ENCODE measurements around the gene IRAK1.

IRAK1 gene

GRCh38 chrX:154049209-154050112 lies 29.8 kb upstream of the IRAK1 start:
- Mint-ChIP-seq H3K9me3 (no peaks in the 10 kb centered on the region), H3K36me3 (ENCODE audit: low read depth) (peaks cover 58% of the 10 kb centered on the region), H3K27ac (no peak overlapping the region), H3K27me3 (no peaks in the 10 kb centered on the region), H3K4me1 (ENCODE audit: low read depth) (peaks cover 38% of the 10 kb centered on the region), H3K4me3 (no peak overlapping the region)
- intact Hi-C loops (cut with micrococcal nuclease): loop anchor here (5.0 kb wide), 1 partner anchor 37 kb away; no protein-coding TSS in a partner anchor

GRCh38 chrX:154048398-154048797 lies 28.7 kb upstream of the IRAK1 start:
- H3K36me3 Mint-ChIP-seq (ENCODE audit: low read depth): peaks cover 58% of the 10 kb centered on the region
- intact Hi-C loops (cut with micrococcal nuclease): no loop called here
- H3K27ac Mint-ChIP-seq: no peak overlapping the region
- H3K27me3 Mint-ChIP-seq: no peaks in the 10 kb centered on the region
- peaks cover 38% of the 10 kb centered on the region for H3K4me1 Mint-ChIP-seq (ENCODE audit: low read depth)
- H3K9me3 Mint-ChIP-seq: no peaks in the 10 kb centered on the region
- no peak overlapping the region for H3K4me3 Mint-ChIP-seq

DNA sequence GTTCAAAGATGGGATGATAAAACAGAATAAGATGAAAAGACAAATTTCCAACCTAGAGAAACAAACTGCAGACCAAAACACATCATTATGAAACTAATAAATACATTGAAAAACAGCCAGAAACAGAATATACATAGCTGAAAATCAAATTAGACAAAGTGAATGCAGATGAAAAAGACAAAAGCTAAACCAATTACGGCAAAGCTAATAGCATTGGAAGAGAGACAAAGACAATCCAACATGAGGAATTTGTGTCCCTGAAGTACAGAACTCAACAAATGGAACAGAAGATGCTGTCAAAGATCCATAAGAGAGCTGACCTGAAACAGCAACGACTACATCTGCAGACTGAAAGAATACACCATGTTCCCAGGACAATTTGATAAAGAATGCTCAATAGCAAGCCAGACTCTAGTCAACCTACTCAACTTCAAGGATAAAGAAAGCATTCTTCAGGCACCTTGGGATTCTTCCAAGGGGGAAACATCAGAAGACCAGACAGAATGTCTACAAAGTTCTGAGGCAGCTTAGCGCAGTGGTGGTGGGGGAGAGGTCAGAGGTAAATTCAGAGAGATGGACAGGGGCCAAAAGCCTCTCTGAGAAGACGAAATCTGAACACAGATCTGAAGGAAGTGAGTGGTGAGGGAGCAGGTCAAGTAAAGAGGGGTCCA lies 27.4 kb upstream of the IRAK1 start:
- intact Hi-C loops (cut with micrococcal nuclease): no loop called here
- Mint-ChIP-seq H3K27me3 (no peaks in the 10 kb centered on the region), H3K27ac (no peak overlapping the region), H3K4me1 (ENCODE audit: low read depth) (peaks cover 38% of the 10 kb centered on the region), H3K36me3 (ENCODE audit: low read depth) (peaks cover 58% of the 10 kb centered on the region), H3K9me3 (no peaks in the 10 kb centered on the region), H3K4me3 (no peak overlapping the region)

DNA sequence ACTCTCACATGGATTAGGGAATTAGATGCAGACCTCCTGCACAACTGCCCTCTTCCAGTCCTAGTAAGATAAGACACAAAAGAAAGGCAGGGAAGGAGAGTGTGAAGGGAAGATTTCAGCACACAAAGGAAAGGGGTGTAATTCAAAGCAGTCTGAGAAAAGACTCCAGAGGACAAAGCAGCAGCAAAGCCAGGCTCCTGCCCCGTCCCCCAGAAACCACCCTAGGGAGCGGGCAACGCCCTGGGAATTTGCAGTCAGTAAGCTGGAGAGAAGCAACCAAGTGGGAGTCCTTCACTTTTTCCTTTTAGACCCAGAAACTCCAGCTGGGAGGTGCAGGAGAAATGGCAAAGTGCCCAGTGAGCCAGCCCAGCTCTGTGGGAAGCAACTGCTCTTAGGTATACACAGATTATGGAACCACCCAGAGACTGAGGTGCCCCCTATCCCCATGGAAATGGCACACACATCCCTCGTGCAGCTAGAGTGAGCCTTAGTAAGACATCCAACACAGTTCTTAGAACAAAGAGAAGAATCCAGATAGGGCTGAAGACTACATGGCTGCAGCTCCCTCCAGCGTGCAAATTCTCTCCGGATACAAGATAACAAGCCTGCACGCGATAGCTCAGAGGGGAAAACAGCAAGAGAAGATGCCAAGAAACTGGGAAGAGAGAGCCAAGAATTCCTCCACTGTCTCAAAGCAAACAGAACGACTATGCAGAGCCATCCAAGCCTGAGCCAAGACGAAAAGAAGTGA lies 26.5 kb upstream of the IRAK1 start:
- Mint-ChIP-seq H3K9me3 (no peaks in the 10 kb centered on the region), H3K4me3 (no peak overlapping the region), H3K4me1 (ENCODE audit: low read depth) (peaks cover 35% of the 10 kb centered on the region), H3K36me3 (ENCODE audit: low read depth) (peaks cover 58% of the 10 kb centered on the region), H3K27me3 (no peaks in the 10 kb centered on the region), H3K27ac (no peak overlapping the region)
- intact Hi-C loops (cut with micrococcal nuclease): no loop called here

- no peaks in the 10 kb centered on the region for H3K27me3 Mint-ChIP-seq
- intact Hi-C loops (cut with micrococcal nuclease): no loop called here
- H3K4me1 Mint-ChIP-seq (ENCODE audit: low read depth): peaks cover 35% of the 10 kb centered on the region
- H3K27ac Mint-ChIP-seq: no peak overlapping the region
- H3K36me3 Mint-ChIP-seq (ENCODE audit: low read depth): peaks cover 47% of the 10 kb centered on the region
- H3K9me3 Mint-ChIP-seq: no peaks in the 10 kb centered on the region
- no peak overlapping the region for H3K4me3 Mint-ChIP-seq
Observed at GRCh38 chrX:154044091-154044490, 24.4 kb upstream of the IRAK1 start.

DNA sequence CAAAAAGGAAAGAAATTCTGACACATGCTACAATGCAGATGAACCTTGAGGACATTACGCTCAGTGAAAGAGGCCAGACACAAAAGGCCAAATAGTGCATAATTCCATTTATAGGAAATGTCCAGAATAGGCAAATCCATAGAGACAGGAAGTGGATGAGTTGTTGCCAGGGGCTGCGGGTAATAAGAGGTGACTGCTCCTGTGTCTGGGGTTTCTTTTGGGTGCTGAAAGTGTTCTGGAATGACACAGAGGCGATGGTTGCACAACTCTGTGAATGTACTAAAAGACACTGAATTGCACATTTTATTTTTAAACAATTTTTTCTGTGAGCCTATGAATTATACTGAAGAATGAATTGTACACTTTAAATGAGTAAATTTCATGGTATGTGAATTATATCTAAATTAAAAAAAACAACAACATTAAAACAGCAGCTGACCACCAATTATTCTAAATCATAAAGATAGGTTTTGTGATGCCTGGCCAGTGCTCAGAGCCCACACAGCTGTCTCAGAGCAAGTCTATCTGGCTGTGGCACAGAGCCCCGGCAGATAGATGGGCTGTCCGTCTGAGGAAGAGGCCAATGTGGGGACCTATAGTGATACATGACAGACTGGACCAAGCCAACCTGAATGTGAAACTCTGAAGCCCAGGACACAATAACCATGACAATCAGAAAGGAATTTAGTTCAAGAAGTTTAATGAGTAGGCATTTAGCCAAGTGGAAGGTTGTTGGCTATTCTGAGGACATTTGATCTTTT lies 23.5 kb upstream of the IRAK1 start:
- no peaks in the 10 kb centered on the region for H3K27me3 Mint-ChIP-seq
- H3K9me3 Mint-ChIP-seq: no peaks in the 10 kb centered on the region
- no peak overlapping the region for H3K4me3 Mint-ChIP-seq
- peaks cover 42% of the 10 kb centered on the region for H3K4me1 Mint-ChIP-seq (ENCODE audit: low read depth)
- intact Hi-C loops (cut with micrococcal nuclease): no loop called here
- H3K36me3 Mint-ChIP-seq (ENCODE audit: low read depth): peaks cover 47% of the 10 kb centered on the region
- H3K27ac Mint-ChIP-seq: no peak overlapping the region

- peak overlapping the region; percentile 46 for H3K27ac Mint-ChIP-seq
- H3K27me3 Mint-ChIP-seq: no peaks in the 10 kb centered on the region
- peaks cover 28% of the 10 kb centered on the region for H3K4me1 Mint-ChIP-seq (ENCODE audit: low read depth)
- H3K36me3 Mint-ChIP-seq (ENCODE audit: low read depth): peaks cover 33% of the 10 kb centered on the region
- intact Hi-C loops (cut with micrococcal nuclease): no loop called here
- no peak overlapping the region for H3K4me3 Mint-ChIP-seq
- H3K9me3 Mint-ChIP-seq: no peaks in the 10 kb centered on the region
Observed at GRCh38 chrX:154040863-154041262, 21.2 kb upstream of the IRAK1 start.

DNA sequence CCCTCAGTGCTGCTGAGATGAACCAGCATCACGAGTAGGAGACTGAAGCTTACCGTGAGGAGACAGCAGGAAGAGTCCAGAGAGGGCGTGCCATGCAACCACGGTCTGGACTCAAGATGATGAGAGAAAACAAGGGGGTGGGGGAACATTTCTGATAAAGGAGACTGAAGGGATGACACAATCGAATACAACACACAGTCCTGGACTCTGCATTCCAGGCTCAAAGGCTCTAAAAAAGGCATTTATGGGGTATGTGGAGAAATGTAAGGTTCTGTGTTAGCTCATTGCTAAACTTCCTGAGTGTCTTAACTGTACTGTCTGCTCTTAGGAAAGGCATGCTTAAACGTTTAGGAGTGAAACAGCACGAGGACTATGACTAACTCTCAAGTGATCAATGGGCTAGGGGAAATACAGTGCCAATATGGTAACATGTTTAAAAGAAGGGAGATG lies 20.6 kb upstream of the IRAK1 start:
- Mint-ChIP-seq H3K36me3 (ENCODE audit: low read depth) (peaks cover 33% of the 10 kb centered on the region), H3K4me1 (ENCODE audit: low read depth) (peaks cover 23% of the 10 kb centered on the region), H3K4me3 (no peak overlapping the region)

DNA sequence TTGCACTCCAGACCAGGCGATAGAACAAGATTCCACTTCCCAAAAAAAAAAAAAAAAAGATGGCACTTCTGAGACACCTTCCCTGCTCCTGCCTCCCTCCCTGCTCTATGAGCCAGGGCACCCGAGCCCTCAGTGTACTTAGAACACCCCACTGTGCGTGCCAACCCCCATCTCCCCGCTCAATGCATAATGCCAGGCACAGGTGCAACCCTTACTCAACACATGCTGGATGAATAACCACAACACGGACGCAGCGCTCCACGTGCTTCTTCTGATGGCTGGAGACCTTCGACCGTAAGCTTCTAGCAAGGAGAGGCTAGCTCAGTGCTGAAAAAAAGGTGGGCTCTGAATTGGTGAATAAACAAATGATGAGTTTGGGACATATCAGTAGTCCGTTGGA lies 19.9 kb upstream of the IRAK1 start:
- Mint-ChIP-seq H3K27ac (peak overlapping the region; percentile 46), H3K9me3 (no peaks in the 10 kb centered on the region), H3K4me1 (ENCODE audit: low read depth) (peaks cover 23% of the 10 kb centered on the region), H3K4me3 (no peak overlapping the region), H3K36me3 (ENCODE audit: low read depth) (peaks cover 40% of the 10 kb centered on the region), H3K27me3 (no peaks in the 10 kb centered on the region)
- intact Hi-C loops (cut with micrococcal nuclease): no loop called here

More for the DNA sequence above, 20.6 kb upstream of the IRAK1 start:
- Mint-ChIP-seq H3K27ac (peak overlapping the region; percentile 46), H3K9me3 (no peaks in the 10 kb centered on the region), H3K27me3 (no peaks in the 10 kb centered on the region)
- intact Hi-C loops (cut with micrococcal nuclease): no loop called here

- H3K4me3 Mint-ChIP-seq: no peak overlapping the region
- H3K27me3 Mint-ChIP-seq: no peaks in the 10 kb centered on the region
- peaks cover 48% of the 10 kb centered on the region for H3K36me3 Mint-ChIP-seq (ENCODE audit: low read depth)
- H3K4me1 Mint-ChIP-seq (ENCODE audit: low read depth): peaks cover 23% of the 10 kb centered on the region
- intact Hi-C loops (cut with micrococcal nuclease): no loop called here
- peak overlapping the region; percentile 30 for H3K27ac Mint-ChIP-seq
- H3K9me3 Mint-ChIP-seq: no peaks in the 10 kb centered on the region
Observed at GRCh38 chrX:154038656-154039055, 19.0 kb upstream of the IRAK1 start.

- Mint-ChIP-seq H3K4me3 (no peak overlapping the region), H3K27me3 (no peaks in the 10 kb centered on the region), H3K9me3 (no peaks in the 10 kb centered on the region), H3K27ac (no peak overlapping the region), H3K4me1 (ENCODE audit: low read depth) (peaks cover 23% of the 10 kb centered on the region), H3K36me3 (ENCODE audit: low read depth) (peaks cover 56% of the 10 kb centered on the region)
- intact Hi-C loops (cut with micrococcal nuclease): no loop called here
Observed at GRCh38 chrX:154037754-154038153, 18.1 kb upstream of the IRAK1 start.

- intact Hi-C loops (cut with micrococcal nuclease): no loop called here
- no peaks in the 10 kb centered on the region for H3K27me3 Mint-ChIP-seq
- no peaks in the 10 kb centered on the region for H3K9me3 Mint-ChIP-seq
- no peak overlapping the region for H3K27ac Mint-ChIP-seq
- H3K4me1 Mint-ChIP-seq (ENCODE audit: low read depth): peaks cover 33% of the 10 kb centered on the region
- H3K36me3 Mint-ChIP-seq (ENCODE audit: low read depth): peaks cover 68% of the 10 kb centered on the region
- no peak overlapping the region for H3K4me3 Mint-ChIP-seq
Observed at GRCh38 chrX:154036513-154036912, 16.8 kb upstream of the IRAK1 start.

DNA sequence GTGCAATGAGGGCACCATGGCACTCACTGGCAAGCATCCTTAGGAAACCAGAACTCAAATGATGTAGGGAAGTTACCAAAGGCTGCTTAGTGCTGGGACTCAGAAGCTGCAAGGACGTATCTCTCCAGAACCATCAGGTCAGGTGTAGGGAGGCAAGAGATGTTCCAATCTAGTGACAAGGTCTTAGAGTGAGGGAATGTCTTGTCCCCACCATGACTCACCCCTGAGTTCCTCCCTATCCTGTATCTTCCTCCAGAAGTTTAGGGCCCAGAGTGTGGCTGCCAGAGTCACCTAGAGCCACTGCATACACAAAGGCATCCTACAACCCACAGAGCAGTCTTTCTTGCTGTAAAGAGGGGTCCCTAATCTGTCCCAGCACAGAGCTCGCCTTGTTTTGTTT lies 14.1 kb upstream of the IRAK1 start:
- Mint-ChIP-seq H3K27me3 (no peaks in the 10 kb centered on the region), H3K4me3 (no peak overlapping the region)
- intact Hi-C loops (cut with micrococcal nuclease): no loop called here

More for the DNA sequence above, 14.1 kb upstream of the IRAK1 start:
- Mint-ChIP-seq H3K27ac (no peak overlapping the region), H3K4me1 (ENCODE audit: low read depth) (peaks cover 24% of the 10 kb centered on the region), H3K9me3 (no peaks in the 10 kb centered on the region), H3K36me3 (ENCODE audit: low read depth) (peaks cover 82% of the 10 kb centered on the region)

Data from dendritic cell treated with granulocyte-macrophage colony-stimulating factor and Interleukin-4, amounts not matched to agents 40 ng/mL and 50 ng/mL, for 4 days (primary cell).